H9 (cell line): ENCODE measurements around the gene SPTBN1. TPM values are rescaled to one million over a fixed set of nuclear protein-coding genes. Genes with fewer than 3 reads are reported as not detected.

Experiments
- DNase-seq: peaks from one replicate; pipeline ENCODE4 v3.0.0-alpha.2; 2017
- H2AFZ ChIP-seq: one replicate; pipeline ENCODE4 v1.6.1; 2013; ENCODE audit warnings: mild to moderate bottlenecking, low read length, control low read depth, moderate library complexity
- H2AK5ac ChIP-seq: 2 replicates; pipeline ENCODE4 v1.6.1; 2013; ENCODE audit warnings: low read length, control low read depth, mixed read lengths; ENCODE audit not compliant: insufficient read length
- H2BK120ac ChIP-seq: one replicate; pipeline ENCODE4 v1.6.1; 2013; ENCODE audit warnings: low read depth, mild to moderate bottlenecking, low read length, control low read depth, inconsistent platforms; ENCODE audit not compliant: poor library complexity, severe bottlenecking
- H2BK12ac ChIP-seq: 2 replicates; pipeline ENCODE4 v1.6.1; 2013; ENCODE audit warnings: low read length, control low read depth, mixed read lengths, low read depth; ENCODE audit not compliant: insufficient read length
- H2BK15ac ChIP-seq: 2 replicates; pipeline ENCODE4 v1.6.1; 2013; ENCODE audit warnings: low read depth, low read length, control low read depth
- H2BK20ac ChIP-seq: one replicate; pipeline ENCODE4 v1.6.1; 2013; ENCODE audit warnings: low read depth, mild to moderate bottlenecking, low read length, control low read depth, inconsistent platforms; ENCODE audit not compliant: poor library complexity, severe bottlenecking
- H2BK5ac ChIP-seq: 2 replicates; pipeline ENCODE4 v1.6.1; 2013; ENCODE audit warnings: low read length, control low read depth, mixed read lengths; ENCODE audit not compliant: insufficient read length
- H3K14ac ChIP-seq: 2 replicates; pipeline ENCODE4 v1.6.1; 2013; ENCODE audit warnings: low read length, control low read depth; ENCODE audit not compliant: insufficient read depth
- H3K18ac ChIP-seq: 2 replicates; pipeline ENCODE4 v1.6.1; 2013; ENCODE audit warnings: low read depth, mild to moderate bottlenecking, mixed read lengths, low read length, control low read depth; ENCODE audit not compliant: insufficient read length
- H3K23ac ChIP-seq: 2 replicates; pipeline ENCODE4 v1.6.1; 2013; ENCODE audit warnings: low read length, control low read depth, mixed read lengths, low read depth; ENCODE audit not compliant: insufficient read length
- H3K23me2 ChIP-seq: 2 replicates; pipeline ENCODE4 v1.6.1; 2013; ENCODE audit warnings: low read depth, mild to moderate bottlenecking, mixed read lengths, low read length, control low read depth; ENCODE audit not compliant: insufficient read length, poor library complexity, severe bottlenecking
- H3K27ac ChIP-seq: 2 replicates; pipeline ENCODE4 v1.5.1; 2013; ENCODE audit warnings: low read length, control low read depth, mixed read lengths, low read depth; ENCODE audit not compliant: insufficient read length
- H3K27me3 ChIP-seq: 2 replicates; pipeline ENCODE4 v1.6.1; 2013; ENCODE audit warnings: low read length, control low read depth, inconsistent platforms; ENCODE audit not compliant: insufficient read depth
- H3K4ac ChIP-seq: 2 replicates; pipeline ENCODE4 v1.6.1; 2013; ENCODE audit warnings: low read depth, mild to moderate bottlenecking, control low read depth, inconsistent platforms, low read length, moderate library complexity
- H3K4me1 ChIP-seq: 2 replicates; pipeline ENCODE4 v1.6.1; 2013; ENCODE audit warnings: low read length, control low read depth, inconsistent platforms; ENCODE audit not compliant: insufficient read depth
- H3K4me2 ChIP-seq: 2 replicates; pipeline ENCODE4 v1.6.1; 2013; ENCODE audit warnings: low read length, control low read depth, mixed read lengths; ENCODE audit not compliant: insufficient read length, insufficient read depth
- H3K56ac ChIP-seq: 2 replicates; pipeline ENCODE4 v1.6.1; 2013; ENCODE audit warnings: low read depth, mild to moderate bottlenecking, mixed read lengths, low read length, control low read depth; ENCODE audit not compliant: insufficient read length
- H3K79me1 ChIP-seq: 2 replicates; pipeline ENCODE4 v1.6.1; 2013; ENCODE audit warnings: low read depth, mild to moderate bottlenecking, moderate library complexity, low read length, control low read depth, inconsistent platforms; ENCODE audit not compliant: insufficient read depth, poor library complexity, severe bottlenecking
- H3K79me2 ChIP-seq: 2 replicates; pipeline ENCODE4 v1.6.1; 2013; ENCODE audit warnings: low read length, control low read depth, inconsistent platforms; ENCODE audit not compliant: insufficient read depth
- H3K9ac ChIP-seq: 2 replicates; pipeline ENCODE4 v1.6.1; 2013; ENCODE audit warnings: low read length, control low read depth, mixed read lengths; ENCODE audit not compliant: insufficient read length; ENCODE audit errors: extremely low read depth
- H3K9me3 ChIP-seq: one replicate; pipeline ENCODE4 v1.6.1; 2013; ENCODE audit warnings: low read depth, low read length, inconsistent platforms; ENCODE audit not compliant: control insufficient read depth
- H3T11ph ChIP-seq: one replicate; pipeline ENCODE4 v1.6.1; 2013; ENCODE audit warnings: mild to moderate bottlenecking, low read length, control low read depth, inconsistent platforms
- H4K20me1 ChIP-seq: one replicate; pipeline ENCODE4 v1.6.1; 2013; ENCODE audit not compliant: control insufficient read depth, insufficient read length, insufficient read depth
- H4K5ac ChIP-seq: 2 replicates; pipeline ENCODE4 v1.6.1; 2013; ENCODE audit warnings: low read depth, mild to moderate bottlenecking, mixed read lengths, low read length, control low read depth; ENCODE audit not compliant: insufficient read length
- H4K8ac ChIP-seq: replicated peaks from 2 replicates; pipeline ENCODE4 v1.6.1; 2013; ENCODE audit warnings: low read length, control low read depth, mixed read lengths, low read depth; ENCODE audit not compliant: insufficient read length
- H4K91ac ChIP-seq: 2 replicates; pipeline ENCODE4 v1.6.1; 2013; ENCODE audit warnings: low read depth, mild to moderate bottlenecking, moderate library complexity, mixed read lengths, low read length, control low read depth; ENCODE audit not compliant: insufficient read length
- H3K27ac Mint-ChIP-seq, 3 experiments: 2 replicates in 2 of 3; 3 replicates in 1 of 3; pipeline ENCODE4 v1.8.0; 2020 to 2021; ENCODE audit warnings: mixed read lengths in 3 of 3, mild to moderate bottlenecking in 1 of 3, moderate library complexity in 1 of 3
- H3K27me3 Mint-ChIP-seq: 2 replicates; pipeline ENCODE4 v1.8.0; 2021; ENCODE audit warnings: low read depth, mild to moderate bottlenecking, moderate library complexity, mixed read lengths
- H3K36me3 Mint-ChIP-seq, 3 experiments: 2 replicates in 2 of 3; 3 replicates in 1 of 3; pipeline ENCODE4 v1.8.0; 2020 to 2021; ENCODE audit warnings: low read depth in 3 of 3, mixed read lengths in 3 of 3; ENCODE audit not compliant: insufficient read depth in 1 of 3
- H3K4me1 Mint-ChIP-seq, 2 experiments: 2 replicates each; pipeline ENCODE4 v1.8.0; 2020; ENCODE audit warnings: mixed read lengths in 2 of 2
- H3K4me3 Mint-ChIP-seq, 2 experiments: 2 replicates in 1 of 2; 3 replicates in 1 of 2; pipeline ENCODE4 v1.8.0; 2020 to 2021; ENCODE audit warnings: mild to moderate bottlenecking in 2 of 2, mixed read lengths in 2 of 2, moderate library complexity in 1 of 2
- H3K9me3 Mint-ChIP-seq, 2 experiments: 2 replicates in 1 of 2; 3 replicates in 1 of 2; pipeline ENCODE4 v1.8.0; 2020; ENCODE audit warnings: mild to moderate bottlenecking in 2 of 2, mixed read lengths in 2 of 2, moderate library complexity in 1 of 2
- total RNA-seq: library from RNA; stranded (reverse); gene quantifications from 2 replicates; pipeline ENCODE4 v1.2.1, GENCODE V29; 2021
- TF ChIP-seq, protein P1 (sequence below): fragments of 200-600 bp; sonication (generic); conservative IDR thresholded peaks from 3 replicates; pipeline ENCODE4 v1.8.0; 2021; ENCODE audit warnings: antibody characterized with exemption, mild to moderate bottlenecking

The SPTBN1 gene
- total RNA-seq, 1 experiment from 2014 or later: 164 TPM

GRCh38 chr2:54565551-54565950 lies 109.4 kb downstream of the SPTBN1 start:
- peaks cover 2 to 16% (median 4%) of the 10 kb centered on the region in 3 experiments; a peak in 3 of 7 replicates for H3K36me3 Mint-ChIP-seq
- H4K91ac ChIP-seq: no peak overlapping the region
- H3K14ac ChIP-seq: no peak overlapping the region
- H4K5ac ChIP-seq: no peak overlapping the region
- H3K27me3 Mint-ChIP-seq: no peaks in the 10 kb centered on the region
- H3K27ac Mint-ChIP-seq: no peak overlapping the region
- H3K4me3 Mint-ChIP-seq: no peak overlapping the region
- H3K79me2 ChIP-seq: peaks cover 48% of the 10 kb centered on the region; the same call in 1 of the 2 replicates
- no peak overlapping the region for H2BK20ac ChIP-seq
- no peak overlapping the region for H2BK5ac ChIP-seq
- peaks cover 4% of the 10 kb centered on the region for H4K20me1 ChIP-seq
- H3K56ac ChIP-seq: no peak overlapping the region
- TF ChIP-seq, protein P1, sequence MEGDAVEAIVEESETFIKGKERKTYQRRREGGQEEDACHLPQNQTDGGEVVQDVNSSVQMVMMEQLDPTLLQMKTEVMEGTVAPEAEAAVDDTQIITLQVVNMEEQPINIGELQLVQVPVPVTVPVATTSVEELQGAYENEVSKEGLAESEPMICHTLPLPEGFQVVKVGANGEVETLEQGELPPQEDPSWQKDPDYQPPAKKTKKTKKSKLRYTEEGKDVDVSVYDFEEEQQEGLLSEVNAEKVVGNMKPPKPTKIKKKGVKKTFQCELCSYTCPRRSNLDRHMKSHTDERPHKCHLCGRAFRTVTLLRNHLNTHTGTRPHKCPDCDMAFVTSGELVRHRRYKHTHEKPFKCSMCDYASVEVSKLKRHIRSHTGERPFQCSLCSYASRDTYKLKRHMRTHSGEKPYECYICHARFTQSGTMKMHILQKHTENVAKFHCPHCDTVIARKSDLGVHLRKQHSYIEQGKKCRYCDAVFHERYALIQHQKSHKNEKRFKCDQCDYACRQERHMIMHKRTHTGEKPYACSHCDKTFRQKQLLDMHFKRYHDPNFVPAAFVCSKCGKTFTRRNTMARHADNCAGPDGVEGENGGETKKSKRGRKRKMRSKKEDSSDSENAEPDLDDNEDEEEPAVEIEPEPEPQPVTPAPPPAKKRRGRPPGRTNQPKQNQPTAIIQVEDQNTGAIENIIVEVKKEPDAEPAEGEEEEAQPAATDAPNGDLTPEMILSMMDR: no peak
- DNase-seq: no peak
- H3K9me3 ChIP-seq: no peaks in the 10 kb centered on the region
- peaks cover 13% of the 10 kb centered on the region for H3K79me1 ChIP-seq
- H3K4me1 ChIP-seq: peaks cover 14% of the 10 kb centered on the region
- H2AFZ ChIP-seq: no peak overlapping the region
- H2BK120ac ChIP-seq: no peak overlapping the region
- H3K23ac ChIP-seq: no peak overlapping the region
- no peak overlapping the region for H3T11ph ChIP-seq
- H4K8ac ChIP-seq: no peak overlapping the region
- H3K9me3 Mint-ChIP-seq: no peaks in the 10 kb centered on the region
- peaks cover 62 to 74% of the 10 kb centered on the region in 2 experiments for H3K4me1 Mint-ChIP-seq
- H3K27ac ChIP-seq: no peak overlapping the region
- no peak overlapping the region for H2AK5ac ChIP-seq
- peaks cover 2% of the 10 kb centered on the region for H3K23me2 ChIP-seq
- no peak overlapping the region for H3K4ac ChIP-seq
- no peak overlapping the region for H2BK15ac ChIP-seq
- H2BK12ac ChIP-seq: no peak overlapping the region
- H3K18ac ChIP-seq: no peak overlapping the region
- H3K27me3 ChIP-seq: no peaks in the 10 kb centered on the region
- no peak overlapping the region for H3K4me2 ChIP-seq
- no peak overlapping the region for H3K9ac ChIP-seq
